OCI-LY1 (cell line): Measurements from ENCODE around the gene PUS7L.
A peak's percentile ranks its signal among the peaks of the same experiment; 100 is the strongest.
"Not testable (repeated sequence)": the region's sequence is repeated elsewhere in the genome, so short reads cannot be mapped to it uniquely, and the experiment has no call there.

ENCODE experiments used
- H2AFZ ChIP-seq: fragments of 200-600 bp; sonication (generic), shearing (Covaris generic); 2 replicates; pipeline ENCODE4 v1.6.0; 2014; ENCODE audit warnings: antibody characterized with exemption, mild to moderate bottlenecking, low read length
- H3F3A ChIP-seq: fragments of 200-600 bp; sonication (generic), shearing (Covaris generic); 2 replicates; pipeline ENCODE4 v1.6.0; 2014; ENCODE audit warnings: mild to moderate bottlenecking, antibody characterized with exemption, low read length, moderate library complexity; ENCODE audit not compliant: insufficient read depth
- H3K27ac ChIP-seq: fragments of 200-600 bp; sonication (generic); 2 replicates; pipeline ENCODE4 v1.5.1; 2014; ENCODE audit warnings: low read length, mixed run types, mild to moderate bottlenecking, low read depth; ENCODE audit not compliant: poor library complexity, severe bottlenecking
- H3K27me3 ChIP-seq: fragments of 200-600 bp; sonication (generic); 2 replicates; pipeline ENCODE4 v1.6.0; 2014; ENCODE audit warnings: antibody characterized with exemption, mild to moderate bottlenecking, low read length, moderate library complexity; ENCODE audit not compliant: insufficient read depth
- H3K36me3 ChIP-seq: fragments of 200-600 bp; sonication (generic); 2 replicates; pipeline ENCODE4 v1.6.1; 2014; ENCODE audit warnings: mild to moderate bottlenecking, antibody characterized with exemption, low read length, moderate library complexity, mixed read lengths; ENCODE audit not compliant: insufficient read depth
- H3K4me1 ChIP-seq: fragments of 200-600 bp; sonication (generic); 2 replicates; pipeline ENCODE4 v1.5.1; 2014; ENCODE audit warnings: mild to moderate bottlenecking, low read length, moderate library complexity; ENCODE audit not compliant: insufficient read depth, severe bottlenecking
- H3K4me2 ChIP-seq: fragments of 200-600 bp; sonication (generic), shearing (Covaris generic); 2 replicates; pipeline ENCODE4 v1.6.1; 2014; ENCODE audit warnings: low read length
- H3K4me3 ChIP-seq: fragments of 200-600 bp; sonication (generic); 2 replicates; pipeline ENCODE4 v1.5.1; 2014; ENCODE audit warnings: low read length, low read depth, mild to moderate bottlenecking, mixed read lengths; ENCODE audit not compliant: poor library complexity, severe bottlenecking
- H3K79me2 ChIP-seq: fragments of 200-600 bp; shearing (Covaris generic); 2 replicates; pipeline ENCODE4 v1.6.1; 2016; ENCODE audit warnings: mixed run types, low read length, mixed read lengths; ENCODE audit not compliant: insufficient read depth
- H3K9ac ChIP-seq: fragments of 200-600 bp; sonication (generic), shearing (Covaris generic); 2 replicates; pipeline ENCODE4 v1.6.1; 2014; ENCODE audit warnings: mild to moderate bottlenecking, low read length, mixed read lengths
- H3K9me2 ChIP-seq: fragments of 200-600 bp; sonication (generic), shearing (Covaris generic); 2 replicates; pipeline ENCODE4 v1.6.1; 2014; ENCODE audit warnings: low read depth, mild to moderate bottlenecking, low read length, mixed read lengths
- H3K9me3 ChIP-seq: fragments of 200-600 bp; shearing (Covaris generic); 2 replicates; pipeline ENCODE4 v1.6.1; 2014; ENCODE audit warnings: low read length, mixed read lengths
- H4K20me1 ChIP-seq: fragments of 200-600 bp; sonication (generic), shearing (Covaris generic); 2 replicates; pipeline ENCODE4 v1.6.0; 2016; ENCODE audit warnings: mild to moderate bottlenecking, low read length; ENCODE audit not compliant: insufficient read depth
- CTCF ChIP-seq: fragments of 200-600 bp; sonication (generic), shearing (Covaris generic); IDR thresholded peaks from 2 replicates; pipeline ENCODE4 v1.5.1; 2017; ENCODE audit warnings: mild to moderate bottlenecking, antibody characterized with exemption, low read length, moderate library complexity, mixed read lengths
- EZH2 ChIP-seq: fragments of 200-600 bp; sonication (generic), shearing (Covaris generic); IDR thresholded peaks from 2 replicates; pipeline ENCODE4 v1.8.0; 2017; ENCODE audit warnings: borderline replicate concordance, mixed run types, mild to moderate bottlenecking, antibody characterized with exemption, low read length, moderate library complexity, mixed read lengths

Gene PUS7L

GRCh38 chr12:43760396-43760795 is 1.8 kb upstream of the PUS7L start:
- Histone ChIP-seq H3K36me3 (peaks cover 11% of the 10 kb centered on the region), H3K79me2 (peaks cover 24% of the 10 kb centered on the region), H3K27me3 (no peaks in the 10 kb centered on the region), H3K4me1 (peaks cover 43% of the 10 kb centered on the region), H3K9me2 (no peaks in the 10 kb centered on the region), H3K4me3 (peak overlapping the region; percentile 70), H4K20me1 (no peaks in the 10 kb centered on the region), H3F3A (no peaks in the 10 kb centered on the region), H3K9ac (peak overlapping the region; percentile 82), H3K4me2 (peak overlapping the region; percentile 96), H2AFZ (no peak overlapping the region), H3K27ac (no peak overlapping the region), H3K9me3 (no peaks in the 10 kb centered on the region)
- no peak for TF ChIP-seq CTCF
- no peak for TF ChIP-seq EZH2

DNA sequence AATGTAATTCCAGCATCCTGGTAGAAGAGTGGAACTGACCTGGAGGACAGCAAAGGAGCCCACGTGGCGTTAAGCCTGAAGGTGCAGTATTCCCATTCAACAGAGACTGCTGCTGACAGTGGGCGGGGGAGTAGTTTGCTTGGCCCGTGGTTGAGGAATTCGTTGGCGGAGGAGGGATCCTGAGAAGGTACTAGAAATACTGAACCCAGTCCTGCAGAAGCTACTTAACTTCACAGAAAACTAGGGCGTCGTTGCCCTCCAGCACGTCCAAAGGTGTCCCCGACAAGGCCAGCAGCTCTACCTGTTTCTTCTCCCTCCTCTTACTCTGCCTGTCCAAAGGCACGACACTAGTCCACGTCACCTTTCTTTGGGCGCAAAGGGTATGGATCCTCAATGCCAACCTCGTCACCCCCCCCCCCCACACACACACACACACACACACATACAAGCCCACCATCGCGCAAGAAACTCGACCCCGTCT is 303 bp downstream of the PUS7L start:
- Histone ChIP-seq H3K9ac (peak overlapping the region; percentile 79), H2AFZ (no peak overlapping the region), H3K4me3 (peak overlapping the region; percentile 70), H3K79me2 (peaks cover 24% of the 10 kb centered on the region), H3K9me3 (no peaks in the 10 kb centered on the region), H3K4me1 (peaks cover 43% of the 10 kb centered on the region), H4K20me1 (no peaks in the 10 kb centered on the region), H3K27ac (peak overlapping the region; percentile 8), H3K4me2 (peak overlapping the region; percentile 94), H3F3A (no peaks in the 10 kb centered on the region), H3K9me2 (no peaks in the 10 kb centered on the region), H3K36me3 (peaks cover 27% of the 10 kb centered on the region), H3K27me3 (no peaks in the 10 kb centered on the region)
- TF ChIP-seq EZH2, result no peak
- TF ChIP-seq CTCF, result no peak

- peaks cover 10% of the 10 kb centered on the region for H3K4me1 ChIP-seq
- H3K9me3 ChIP-seq, result no peaks in the 10 kb centered on the region
- H3K27me3 ChIP-seq, result no peaks in the 10 kb centered on the region
- H3K9me2 ChIP-seq, result no peaks in the 10 kb centered on the region
- no peak overlapping the region for H3K9ac ChIP-seq
- H3K36me3 ChIP-seq, result peaks cover 35% of the 10 kb centered on the region
- H3K27ac ChIP-seq, result no peak overlapping the region
- peaks cover 7% of the 10 kb centered on the region for H3K79me2 ChIP-seq
- H3K4me3 ChIP-seq, result no peak overlapping the region
- H4K20me1 ChIP-seq, result no peaks in the 10 kb centered on the region
- no peak overlapping the region for H2AFZ ChIP-seq
- no peak for TF ChIP-seq CTCF
- no peak for TF ChIP-seq EZH2
- H3F3A ChIP-seq, result no peaks in the 10 kb centered on the region
- H3K4me2 ChIP-seq, result no peak overlapping the region
These were observed 4.6 kb downstream of the PUS7L start for GRCh38 chr12:43754015-43754414.

- H3K4me3 ChIP-seq, H3K9me3 ChIP-seq, H3K79me2 ChIP-seq, H3F3A ChIP-seq, H4K20me1 ChIP-seq, H3K4me1 ChIP-seq, H2AFZ ChIP-seq, H3K9me2 ChIP-seq, H3K27ac ChIP-seq, H3K9ac ChIP-seq, H3K4me2 ChIP-seq, H3K27me3 ChIP-seq: not testable (repeated sequence)
- peaks cover 42% of the 10 kb centered on the region for H3K36me3 ChIP-seq
These were observed 7.2 kb downstream of the PUS7L start for GRCh38 chr12:43751360-43751759.
